Measurements from ENCODE around the gene RNF150. TPM values are rescaled to one million over a fixed set of nuclear protein-coding genes. Genes with fewer than 3 reads are reported as not detected.

Gene RNF150
- polyA plus RNA-seq, 3 donors: 0.21 TPM; not detected in 2

GRCh38 chr4:140930011-140930410 is 203.3 kb downstream of the RNF150 start:
- Histone ChIP-seq H3K36me3 (replicated peaks in 1 of 2; ENCODE audit: control insufficient read depth in 1 of 2, insufficient read depth in 2 of 2, low read length in 2 of 2) (no peaks in the 10 kb centered on the region), H2AFZ (ENCODE audit: insufficient read depth, low read depth, low read length, poor library complexity, severe bottlenecking) (no peak overlapping the region), H3K4me3 (replicated peaks in 1 of 3; ENCODE audit: low read depth in 2 of 3, low read length in 3 of 3) (no peak overlapping the region), H3K4me2 (replicated peaks; ENCODE audit: extremely low read depth, low read length, poor library complexity, severe bottlenecking) (no peak overlapping the region), H4K20me1 (ENCODE audit: insufficient read depth, low read length) (no peaks in the 10 kb centered on the region), H3K27me3 (ENCODE audit: control insufficient read depth in 2 of 2, insufficient read depth in 2 of 2, low read length in 2 of 2) (peaks cover 0 to 5% of the 10 kb centered on the region in 2 donors), H3K9ac (ENCODE audit: insufficient read depth, low read length, poor library complexity, severe bottlenecking) (no peak overlapping the region), H3K79me2 (ENCODE audit: insufficient read depth, low read length) (no peaks in the 10 kb centered on the region), H3K4me1 (ENCODE audit: control insufficient read depth in 1 of 2, insufficient read depth in 2 of 2, low read length in 2 of 2) (no peaks in the 10 kb centered on the region), H3K9me3 (replicated peaks in 1 of 2; ENCODE audit: control insufficient read depth in 1 of 2, insufficient read depth in 1 of 2, low read length in 2 of 2) (no peaks in the 10 kb centered on the region), H3K27ac (ENCODE audit: low read depth in 1 of 2, low read length in 2 of 2) (no peak overlapping the region)
- Mint-ChIP-seq H3K27ac (no peak overlapping the region), H3K4me1 (no peaks in the 10 kb centered on the region), H3K4me3 (no peak overlapping the region), H3K27me3 (ENCODE audit: low read depth in 3 of 3) (peaks cover 0 to 9% (median 5%) of the 10 kb centered on the region in 3 donors), H3K9me3 (peaks cover 0 to 5% (median 4%) of the 10 kb centered on the region in 7 donors), H3K36me3 (no peaks in the 10 kb centered on the region)
- no peak for DNase-seq
- intact Hi-C loops (cut with micrococcal nuclease): no loop called here
- 30% methylated on average over 2 of the region's 3 CpGs for WGBS (ENCODE audit: insufficient coverage)
- no peak for TF ChIP-seq CTCF (IDR thresholded peaks at IDR 0.05)

GRCh38 chr4:140928880-140929279 is 204.4 kb downstream of the RNF150 start:
- no peak overlapping the region for H3K4me3 ChIP-seq (replicated peaks in 1 of 3; ENCODE audit: low read depth in 2 of 3, low read length in 3 of 3)
- H3K79me2 ChIP-seq (ENCODE audit: insufficient read depth, low read length): no peaks in the 10 kb centered on the region
- no peak overlapping the region for H3K4me2 ChIP-seq (replicated peaks; ENCODE audit: extremely low read depth, low read length, poor library complexity, severe bottlenecking)
- WGBS (ENCODE audit: insufficient coverage): 0% methylated on average over 1 of the region's 3 CpGs
- peaks cover 0 to 9% (median 5%) of the 10 kb centered on the region in 3 donors for H3K27me3 Mint-ChIP-seq (ENCODE audit: low read depth in 3 of 3)
- H3K4me1 Mint-ChIP-seq: no peaks in the 10 kb centered on the region
- no peaks in the 10 kb centered on the region for H3K36me3 Mint-ChIP-seq
- H3K27ac ChIP-seq (ENCODE audit: low read depth in 1 of 2, low read length in 2 of 2): no peak overlapping the region
- H4K20me1 ChIP-seq (ENCODE audit: insufficient read depth, low read length): no peaks in the 10 kb centered on the region
- H3K27ac Mint-ChIP-seq: no peak overlapping the region
- no peak overlapping the region for H2AFZ ChIP-seq (ENCODE audit: insufficient read depth, low read depth, low read length, poor library complexity, severe bottlenecking)
- no peak overlapping the region for H3K4me3 Mint-ChIP-seq
- H3K9ac ChIP-seq (ENCODE audit: insufficient read depth, low read length, poor library complexity, severe bottlenecking): no peak overlapping the region
- peaks cover 0 to 5% of the 10 kb centered on the region in 2 donors for H3K27me3 ChIP-seq (ENCODE audit: control insufficient read depth in 2 of 2, insufficient read depth in 2 of 2, low read length in 2 of 2)
- H3K36me3 ChIP-seq (replicated peaks in 1 of 2; ENCODE audit: control insufficient read depth in 1 of 2, insufficient read depth in 2 of 2, low read length in 2 of 2): no peaks in the 10 kb centered on the region
- H3K4me1 ChIP-seq (ENCODE audit: control insufficient read depth in 1 of 2, insufficient read depth in 2 of 2, low read length in 2 of 2): no peaks in the 10 kb centered on the region
- intact Hi-C loops (cut with micrococcal nuclease): no loop called here
- H3K9me3 Mint-ChIP-seq: peaks cover 0 to 5% (median 4%) of the 10 kb centered on the region in 7 donors
- no peak for TF ChIP-seq CTCF (IDR thresholded peaks at IDR 0.05)
- DNase-seq: no peak
- no peaks in the 10 kb centered on the region for H3K9me3 ChIP-seq (replicated peaks in 1 of 2; ENCODE audit: control insufficient read depth in 1 of 2, insufficient read depth in 1 of 2, low read length in 2 of 2)

Measured in CD14-positive monocyte (primary cell).